GM12878 (cell line): ENCODE data around the gene CLEC19A. TPM values are rescaled to one million over a fixed set of nuclear protein-coding genes. Genes with fewer than 3 reads are reported as not detected.

Experiments used
- ATAC-seq: fragments of 200-7000 bp; cut with Tn5 transposase; 3 replicates; pipeline ENCODE4 v1.9.1; 2020; ENCODE audit warnings: mild to moderate bottlenecking, moderate library complexity
- BruUV-seq: library from RNA; stranded (reverse); fragments of 400-500 nt; replicated peaks from 2 replicates; lab custom pipeline; 2021; lab: Mats Ljungman, UMichigan
- CTCF ChIA-PET: fragments of 300-600 bp; sonication (Branson Sonifier 250); formaldehyde crosslinking; extraction: SDS; loops from one replicate; lab custom pipeline; 2021; ENCODE audit warnings: inconsistent platforms; lab: Yijun Ruan, JAX
- POLR2A ChIA-PET: fragments of 350-600 bp; formaldehyde crosslinking; extraction: SDS; loops from one replicate; lab custom pipeline; 2021; ENCODE audit warnings: inconsistent platforms; lab: Charles Lee
- RAD21 ChIA-PET: fragments of 300-600 bp; sonication (Branson Sonifier 250); formaldehyde crosslinking; loops from one replicate; lab custom pipeline; 2023; ENCODE audit warnings: antibody characterized with exemption; ENCODE audit not compliant: unreplicated experiment; lab: Charles Lee
- SMC1A ChIA-PET: fragments of 300-600 bp; sonication (Branson Sonifier 250); formaldehyde crosslinking; loops from one replicate; lab custom pipeline; 2023; ENCODE audit not compliant: unreplicated experiment, uncharacterized antibody; lab: Charles Lee
- DNase-seq: peaks from one replicate; pipeline ENCODE4 v3.0.0-alpha.2; 2011; ENCODE audit warnings: low read depth, low spot score
- FAIRE-seq: peaks from 3 replicates; lab custom pipeline; 2011; peaks lifted over from hg19 to GRCh38; lab: Jason Lieb, UNC
- H2AFZ ChIP-seq: 2 replicates; pipeline ENCODE4 v1.6.0; 2011; ENCODE audit warnings: low read depth, low read length, control low read depth; ENCODE audit not compliant: control insufficient read depth
- H3K27ac ChIP-seq: 2 replicates; pipeline ENCODE4 v1.5.1; 2011; ENCODE audit warnings: control low read depth; ENCODE audit not compliant: control insufficient read depth, insufficient read depth
- H3K27me3 ChIP-seq, 2 experiments: replicated peaks in 1 of 2; 2 replicates each; pipeline versions ENCODE4 v1.6.0 to v1.6.1; 2011; ENCODE audit warnings: low read length in 1 of 2; ENCODE audit not compliant: control insufficient read depth in 2 of 2, insufficient read depth in 2 of 2
- H3K36me3 ChIP-seq, 2 experiments: 2 replicates each; pipeline ENCODE4 v1.5.1; 2011; ENCODE audit warnings: low read length in 1 of 2; ENCODE audit not compliant: control insufficient read depth in 2 of 2, insufficient read depth in 2 of 2
- H3K4me1 ChIP-seq: 2 replicates; pipeline ENCODE4 v1.6.1; 2011; ENCODE audit warnings: mild to moderate bottlenecking, low read length, moderate library complexity, mixed read lengths; ENCODE audit not compliant: control insufficient read depth, insufficient read depth
- H3K4me2 ChIP-seq: 2 replicates; pipeline ENCODE4 v1.6.0; 2011; ENCODE audit warnings: control low read depth; ENCODE audit not compliant: control insufficient read depth, insufficient read depth
- H3K4me3 ChIP-seq: fragments of 200-600 bp; sonication (generic); 2 replicates; pipeline ENCODE4 v1.5.1; 2016
- H3K79me2 ChIP-seq: 2 replicates; pipeline ENCODE4 v1.6.0; 2011; ENCODE audit warnings: low read length; ENCODE audit not compliant: control insufficient read depth, insufficient read depth
- H3K9ac ChIP-seq: 2 replicates; pipeline ENCODE4 v1.8.0; 2011; ENCODE audit warnings: low read length, control low read depth, mixed read lengths; ENCODE audit not compliant: control insufficient read depth, insufficient read depth
- H3K9me3 ChIP-seq: replicated peaks from 3 replicates; pipeline ENCODE4 v1.5.1; 2011; ENCODE audit warnings: mild to moderate bottlenecking, low read length; ENCODE audit not compliant: control insufficient read depth, insufficient read depth
- H4K20me1 ChIP-seq: 2 replicates; pipeline ENCODE4 v1.6.0; 2011; ENCODE audit not compliant: control insufficient read depth, insufficient read depth
- HDAC2 ChIP-seq: fragments of 200-600 bp; sonication (generic); IDR thresholded peaks from 2 replicates; pipeline ENCODE4 v1.6.1; 2017
- NRF1 ChIP-seq: conservative IDR thresholded peaks from 2 replicates; pipeline ENCODE4 v1.6.1; 2011; ENCODE audit warnings: mild to moderate bottlenecking, low read depth, low read length, improper control_type of control experiment
- POLR2A ChIP-seq: IDR thresholded peaks from 2 replicates; pipeline ENCODE4 v1.6.1; 2011; ENCODE audit warnings: low read depth, mild to moderate bottlenecking, low read length
- POLR2AphosphoS5 ChIP-seq: IDR thresholded peaks from 2 replicates; pipeline ENCODE4 v1.6.1; 2011; ENCODE audit warnings: mild to moderate bottlenecking, low read length, inconsistent platforms
- WGBS: methylation state at CpG from one replicate; pipeline ENCODE4 v1.1.6; 2016; ENCODE audit warnings: low lambda C conversion rate; ENCODE audit not compliant: insufficient replicate concordance, insufficient coverage; ENCODE audit errors: missing lambda C conversion rate; 5-methylcytosine and 5-hydroxymethylcytosine counted together
- in situ Hi-C: fragments of 300-500 bp; cut with MboI; formaldehyde crosslinking; loops from 9 replicates; pipeline ENCODE4 v1.14.3; 2018; ENCODE audit warnings: mixed read lengths
- intact Hi-C: fragments of 100-400 bp; cut with micrococcal nuclease; formaldehyde crosslinking; loops from one replicate; pipeline ENCODE4 v1.14.2; 2022; ENCODE audit not compliant: unreplicated experiment
- polyA plus RNA-seq, 11 experiments: library from polyadenylated mRNA; depleted of rRNA in 4 of 11; unstranded in 6 of 11; stranded (reverse) in 5 of 11; fragments of >200 nt; fragmentation: Nextera tagmentation in 4 of 11; fragmentation: Illumina TruSeq in 1 of 11; extraction: Ambion mirVana in 4 of 11; extraction: Trizol in 1 of 11; gene quantifications; 1 replicate in 1 of 11; 2 replicates in 10 of 11; pipeline versions ENCODE4 v1.2.1 to v1.2.3, GENCODE V29; 2011 to 2016; ENCODE audit warnings: inconsistent platforms in 2 of 11, missing spikeins in 2 of 11, low read depth in 1 of 11
- total RNA-seq, 4 experiments: library from RNA; depleted of rRNA in 3 of 4; stranded (reverse); fragments of >200 nt in 3 of 4; fragmentation: Illumina TruSeq in 1 of 4; extraction: Trizol in 1 of 4; gene quantifications; 2 replicates each; pipeline versions ENCODE4 v1.2.1 to v1.2.3, GENCODE V29; 2013 to 2021
- TF ChIP-seq, protein P1 (sequence below): fragments of 450-650 bp; IDR thresholded peaks from 2 replicates; pipeline ENCODE4 v1.6.1; 2016; ENCODE audit warnings: mild to moderate bottlenecking, moderate library complexity, borderline replicate concordance

CLEC19A gene
- total and polyA plus RNA-seq, 10 of the 15 experiments (the other 5 are each of a cell fraction or from before 2014, with no cell fraction given): 0.03 TPM; not detected in 8

DNA sequence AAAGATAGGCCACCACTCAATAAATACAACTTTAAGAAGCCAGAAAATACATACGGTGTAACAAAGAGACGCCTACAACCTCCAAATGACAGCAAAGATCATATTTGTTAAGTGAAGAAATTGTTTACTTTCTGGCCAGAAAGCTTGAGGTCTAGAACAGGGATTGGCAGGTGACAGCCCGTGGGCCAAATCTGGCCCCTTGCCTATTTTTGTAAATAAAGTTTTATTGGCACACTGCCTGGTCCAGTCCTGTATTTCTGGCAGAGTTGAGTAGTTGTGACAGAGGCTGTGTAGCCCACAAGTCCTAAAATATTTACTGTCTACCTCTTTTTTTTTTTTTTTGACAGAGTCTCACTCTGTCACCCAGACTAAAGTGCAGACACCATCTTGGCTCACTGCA, 3.4 kb upstream of the CLEC19A start:
- ChIA-PET SMC1A (no interaction called here), POLR2A (no interaction called here), CTCF (interaction anchor here (0.5 kb wide), 1 partner anchor 135 kb away, joined by 4 read pairs; no protein-coding TSS in a partner anchor), RAD21 (no interaction called here)
- H3K27me3 ChIP-seq: no peaks in the 10 kb centered on the region; a peak in 1 of 4 replicates
- no peaks in the 10 kb centered on the region for H4K20me1 ChIP-seq
- WGBS: 51% methylated on average over 3 of the region's 3 CpGs
- no peak overlapping the region for H3K27ac ChIP-seq
- intact Hi-C loops: no loop called here
- H3K9ac ChIP-seq: no peak overlapping the region
- no peak for ATAC-seq
- H3K4me2 ChIP-seq: no peak overlapping the region
- H3K36me3 ChIP-seq: no peaks in the 10 kb centered on the region
- H3K9me3 ChIP-seq: no peaks in the 10 kb centered on the region
- no peaks in the 10 kb centered on the region for H3K79me2 ChIP-seq
- H3K4me1 ChIP-seq: no peaks in the 10 kb centered on the region
- H3K4me3 ChIP-seq: no peak overlapping the region
- TF ChIP-seq POLR2A: no peak
- TF ChIP-seq, protein P1, sequence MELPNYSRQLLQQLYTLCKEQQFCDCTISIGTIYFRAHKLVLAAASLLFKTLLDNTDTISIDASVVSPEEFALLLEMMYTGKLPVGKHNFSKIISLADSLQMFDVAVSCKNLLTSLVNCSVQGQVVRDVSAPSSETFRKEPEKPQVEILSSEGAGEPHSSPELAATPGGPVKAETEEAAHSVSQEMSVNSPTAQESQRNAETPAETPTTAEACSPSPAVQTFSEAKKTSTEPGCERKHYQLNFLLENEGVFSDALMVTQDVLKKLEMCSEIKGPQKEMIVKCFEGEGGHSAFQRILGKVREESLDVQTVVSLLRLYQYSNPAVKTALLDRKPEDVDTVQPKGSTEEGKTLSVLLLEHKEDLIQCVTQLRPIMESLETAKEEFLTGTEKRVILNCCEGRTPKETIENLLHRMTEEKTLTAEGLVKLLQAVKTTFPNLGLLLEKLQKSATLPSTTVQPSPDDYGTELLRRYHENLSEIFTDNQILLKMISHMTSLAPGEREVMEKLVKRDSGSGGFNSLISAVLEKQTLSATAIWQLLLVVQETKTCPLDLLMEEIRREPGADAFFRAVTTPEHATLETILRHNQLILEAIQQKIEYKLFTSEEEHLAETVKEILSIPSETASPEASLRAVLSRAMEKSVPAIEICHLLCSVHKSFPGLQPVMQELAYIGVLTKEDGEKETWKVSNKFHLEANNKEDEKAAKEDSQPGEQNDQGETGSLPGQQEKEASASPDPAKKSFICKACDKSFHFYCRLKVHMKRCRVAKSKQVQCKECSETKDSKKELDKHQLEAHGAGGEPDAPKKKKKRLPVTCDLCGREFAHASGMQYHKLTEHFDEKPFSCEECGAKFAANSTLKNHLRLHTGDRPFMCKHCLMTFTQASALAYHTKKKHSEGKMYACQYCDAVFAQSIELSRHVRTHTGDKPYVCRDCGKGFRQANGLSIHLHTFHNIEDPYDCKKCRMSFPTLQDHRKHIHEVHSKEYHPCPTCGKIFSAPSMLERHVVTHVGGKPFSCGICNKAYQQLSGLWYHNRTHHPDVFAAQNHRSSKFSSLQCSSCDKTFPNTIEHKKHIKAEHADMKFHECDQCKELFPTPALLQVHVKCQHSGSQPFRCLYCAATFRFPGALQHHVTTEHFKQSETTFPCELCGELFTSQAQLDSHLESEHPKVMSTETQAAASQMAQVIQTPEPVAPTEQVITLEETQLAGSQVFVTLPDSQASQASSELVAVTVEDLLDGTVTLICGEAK: peak; percentile 57
- no peak for TF ChIP-seq HDAC2
- TF ChIP-seq NRF1: no peak
- TF ChIP-seq POLR2AphosphoS5: no peak
- TF ChIP-seq, all 136 proteins: peak for 1
- BruUV-seq: no TSS peak
- H2AFZ ChIP-seq: no peak overlapping the region
- in situ Hi-C loops: no loop called here
- no peak for DNase-seq
- no peak for FAIRE-seq
